AG20443 (cell line): ENCODE results near the gene BCL2L1.
"Not testable (repeated sequence)": the region's sequence is repeated elsewhere in the genome, so short reads cannot be mapped to it uniquely, and the experiment has no call there.

Source experiments
- DNase-seq: peaks from one replicate; pipeline ENCODE4 v3.0.0; 2012; ENCODE audit warnings: low spot score, mixed read lengths

The BCL2L1 gene

GRCh38 chr20:31674895-31675827 is 47.5 kb downstream of the BCL2L1 start:
- DNase-seq: peak; percentile 60

GRCh38 chr20:31673943-31674463 is 48.7 kb downstream of the BCL2L1 start:
- DNase-seq: no peak

GRCh38 chr20:31673435-31673834 is 49.2 kb downstream of the BCL2L1 start:
- no peak for DNase-seq

- DNase-seq: no peak
These were observed 51.3 kb downstream of the BCL2L1 start for GRCh38 chr20:31671324-31671723.

- DNase-seq: peak; percentile 50
These were observed 52.1 kb downstream of the BCL2L1 start for GRCh38 chr20:31670371-31671228.

- DNase-seq: no peak
These were observed 52.8 kb downstream of the BCL2L1 start for GRCh38 chr20:31669876-31670275.

GRCh38 chr20:31668944-31669343 is 53.7 kb downstream of the BCL2L1 start:
- not testable (repeated sequence) for DNase-seq

GRCh38 chr20:31667315-31668285 is 55.1 kb downstream of the BCL2L1 start:
- DNase-seq: no peak

GRCh38 chr20:31666258-31667042 is 56.2 kb downstream of the BCL2L1 start:
- DNase-seq: no peak

- no peak for DNase-seq
These were observed 56.9 kb downstream of the BCL2L1 start for GRCh38 chr20:31665753-31666152.

- DNase-seq: no peak
These were observed 57.8 kb downstream of the BCL2L1 start for GRCh38 chr20:31664696-31665354.

GRCh38 chr20:31663838-31664695 is 58.6 kb downstream of the BCL2L1 start:
- DNase-seq: no peak

- DNase-seq: no peak
These were observed 59.2 kb downstream of the BCL2L1 start for GRCh38 chr20:31663524-31663837.

GRCh38 chr20:31662372-31662854 is 60.3 kb downstream of the BCL2L1 start:
- no peak for DNase-seq

- peak; percentile 96 for DNase-seq
These were observed 60.9 kb downstream of the BCL2L1 start for GRCh38 chr20:31661625-31662371.

- DNase-seq: no peak
These were observed 68.1 kb downstream of the BCL2L1 start for GRCh38 chr20:31654534-31654933.

- DNase-seq: no peak
These were observed 69.1 kb downstream of the BCL2L1 start for GRCh38 chr20:31653561-31653960.

GRCh38 chr20:31652917-31653396 is 69.7 kb downstream of the BCL2L1 start:
- peak; percentile 51 for DNase-seq
